AG09319 (cell line): Measurements from ENCODE around the gene OTULIN.

Source experiments
- DNase-seq: peaks from one replicate; pipeline ENCODE4 v3.0.0-alpha.2; 2010; ENCODE audit warnings: low read depth; ENCODE audit errors: extremely low read depth
- TF ChIP-seq, protein P1 (sequence below): IDR thresholded peaks from 2 replicates; pipeline ENCODE4 v1.5.1; 2011; ENCODE audit warnings: low read depth, mild to moderate bottlenecking, inconsistent platforms, low read length, moderate library complexity

Gene OTULIN

DNA sequence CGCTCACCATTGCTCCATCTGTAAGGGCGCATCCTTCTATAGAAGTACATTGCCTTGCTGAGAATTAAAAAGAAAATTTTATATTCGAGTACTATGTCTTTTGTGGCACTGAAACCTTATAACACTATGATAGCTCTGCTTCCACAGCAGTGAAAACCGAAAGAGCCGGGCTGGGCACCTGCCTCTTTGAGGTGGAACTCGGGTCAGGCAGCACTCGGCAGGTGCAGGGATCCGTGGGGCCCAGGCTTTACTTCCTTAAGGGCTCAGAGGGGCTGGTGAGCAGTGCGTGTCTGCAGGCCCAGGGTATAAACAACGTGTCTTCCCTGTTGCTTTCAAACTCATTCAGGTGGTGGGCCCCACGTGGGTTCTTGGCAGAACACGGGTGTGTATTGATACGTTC is 69.9 kb downstream of the OTULIN start:
- TF ChIP-seq, protein P1, sequence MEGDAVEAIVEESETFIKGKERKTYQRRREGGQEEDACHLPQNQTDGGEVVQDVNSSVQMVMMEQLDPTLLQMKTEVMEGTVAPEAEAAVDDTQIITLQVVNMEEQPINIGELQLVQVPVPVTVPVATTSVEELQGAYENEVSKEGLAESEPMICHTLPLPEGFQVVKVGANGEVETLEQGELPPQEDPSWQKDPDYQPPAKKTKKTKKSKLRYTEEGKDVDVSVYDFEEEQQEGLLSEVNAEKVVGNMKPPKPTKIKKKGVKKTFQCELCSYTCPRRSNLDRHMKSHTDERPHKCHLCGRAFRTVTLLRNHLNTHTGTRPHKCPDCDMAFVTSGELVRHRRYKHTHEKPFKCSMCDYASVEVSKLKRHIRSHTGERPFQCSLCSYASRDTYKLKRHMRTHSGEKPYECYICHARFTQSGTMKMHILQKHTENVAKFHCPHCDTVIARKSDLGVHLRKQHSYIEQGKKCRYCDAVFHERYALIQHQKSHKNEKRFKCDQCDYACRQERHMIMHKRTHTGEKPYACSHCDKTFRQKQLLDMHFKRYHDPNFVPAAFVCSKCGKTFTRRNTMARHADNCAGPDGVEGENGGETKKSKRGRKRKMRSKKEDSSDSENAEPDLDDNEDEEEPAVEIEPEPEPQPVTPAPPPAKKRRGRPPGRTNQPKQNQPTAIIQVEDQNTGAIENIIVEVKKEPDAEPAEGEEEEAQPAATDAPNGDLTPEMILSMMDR: no peak
- no peak for DNase-seq

DNA sequence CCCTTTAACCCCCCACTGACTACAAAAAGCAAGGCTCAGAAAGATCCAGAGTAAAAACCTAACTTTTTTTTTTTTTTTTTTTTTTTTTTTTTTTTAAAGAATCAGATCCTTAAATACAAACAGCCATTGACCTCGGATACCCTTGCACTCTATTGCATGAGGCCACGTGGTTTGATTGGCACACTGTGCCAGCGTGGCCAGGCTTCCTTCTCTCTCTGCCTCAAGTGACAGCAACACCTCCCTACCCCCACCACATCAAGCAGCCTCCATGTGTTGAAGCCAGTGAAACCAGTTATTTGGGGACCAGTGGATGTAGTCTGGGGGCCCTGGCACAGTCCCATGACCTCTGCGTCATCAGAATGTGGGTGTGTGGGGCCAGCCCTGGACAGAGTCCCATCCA is 71.4 kb downstream of the OTULIN start:
- no peak for DNase-seq
- TF ChIP-seq, protein P1: no peak

DNA sequence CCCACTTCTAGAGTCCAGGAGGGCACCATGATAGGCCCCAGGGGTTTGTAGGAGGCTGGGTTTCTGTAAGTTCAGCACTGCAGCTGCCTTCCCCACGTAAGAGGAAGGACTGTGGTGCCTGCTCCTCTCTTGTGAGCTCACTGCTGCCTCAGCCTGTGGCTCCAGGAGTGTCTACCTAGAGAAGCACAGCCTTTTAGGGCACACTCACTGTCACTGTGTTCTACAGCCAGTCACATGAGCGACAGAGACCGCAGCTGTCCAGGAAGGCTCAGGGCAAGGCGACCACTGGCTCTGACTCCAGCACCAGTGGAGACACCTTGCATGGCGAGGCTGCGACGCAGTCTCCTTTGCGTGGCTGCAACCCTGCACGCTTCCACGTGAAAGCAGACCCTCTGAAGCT is 72.8 kb downstream of the OTULIN start:
- DNase-seq: no peak
- TF ChIP-seq, protein P1: no peak

DNA sequence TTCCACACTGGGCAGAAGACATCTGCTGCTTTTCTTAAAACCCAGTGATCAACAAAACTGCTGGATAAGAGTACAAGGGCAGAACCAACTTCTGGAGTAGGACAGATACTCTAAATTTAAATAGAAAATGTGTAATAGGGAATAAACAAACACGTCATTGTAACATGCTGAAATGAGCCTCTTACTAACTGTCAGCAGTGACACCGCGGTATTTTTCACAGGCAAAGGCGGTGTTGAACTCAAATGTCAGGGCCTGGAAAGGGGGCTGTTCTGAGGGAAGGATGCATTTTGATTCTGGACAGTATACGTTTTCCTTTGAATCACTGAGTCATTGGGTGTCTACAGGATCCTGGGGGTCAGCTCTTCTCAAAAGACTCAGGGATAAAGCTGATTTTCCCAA is 73.5 kb downstream of the OTULIN start:
- no peak for DNase-seq
- TF ChIP-seq, protein P1: no peak

DNA sequence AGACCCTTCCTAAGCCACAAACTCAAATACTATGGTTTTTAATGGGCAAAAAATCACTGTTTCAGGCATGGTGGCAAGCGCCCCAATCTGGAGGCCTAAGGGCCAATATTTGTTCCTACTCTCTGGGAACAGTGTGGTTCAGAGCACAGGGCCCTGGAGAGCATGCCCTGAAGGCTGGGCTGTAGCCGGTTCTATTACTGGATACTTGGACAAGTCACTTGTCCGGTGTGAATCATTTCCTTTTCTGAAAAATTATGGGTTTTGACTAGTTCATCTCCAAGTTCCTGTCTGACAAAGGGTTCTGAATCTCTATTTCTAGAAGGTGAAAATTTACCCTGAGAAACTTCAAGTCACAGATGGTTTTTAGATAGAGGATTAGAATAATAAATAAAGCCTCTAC is 75.0 kb downstream of the OTULIN start:
- no peak for DNase-seq
- TF ChIP-seq, protein P1: no peak

DNA sequence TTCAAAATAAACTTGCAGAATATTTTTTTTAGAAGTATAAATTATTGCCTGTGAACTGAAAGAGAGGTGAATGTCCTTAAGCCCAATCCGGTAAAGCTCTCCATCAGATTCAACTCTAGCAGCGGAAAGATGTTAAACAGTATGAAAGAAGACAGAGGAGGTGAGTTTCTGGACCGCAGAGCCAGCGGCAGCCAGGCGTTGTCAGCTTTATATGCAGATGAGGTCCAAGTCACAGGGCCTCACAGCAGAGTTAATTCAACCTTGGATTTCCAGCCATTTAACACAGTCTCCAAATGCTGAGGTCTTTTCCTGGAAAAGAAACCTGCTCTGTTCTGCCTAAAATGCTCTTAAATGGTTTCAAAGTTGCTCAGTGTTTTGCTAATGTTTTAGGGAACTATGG is 75.5 kb downstream of the OTULIN start:
- no peak for DNase-seq
- TF ChIP-seq, protein P1: no peak

DNA sequence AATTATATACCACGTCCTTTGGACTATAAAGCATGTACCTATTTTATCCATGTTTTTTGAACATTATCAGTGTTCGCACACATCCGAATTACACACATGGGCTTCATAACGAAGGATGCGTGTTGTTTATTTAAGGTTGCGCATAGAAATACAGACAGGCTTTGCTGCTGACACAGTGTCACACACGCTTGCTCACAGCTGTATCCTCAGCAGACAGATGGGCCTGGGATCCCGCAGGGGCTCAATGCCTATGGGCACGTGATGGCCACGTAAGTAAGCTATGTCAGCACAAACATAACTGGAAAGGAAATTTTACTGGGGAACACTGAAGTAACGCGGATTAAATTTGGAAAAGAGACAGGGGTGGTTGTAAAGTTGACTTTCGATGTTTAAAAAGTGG is 76.6 kb downstream of the OTULIN start:
- TF ChIP-seq, protein P1: no peak
- no peak for DNase-seq
